ENCODE results near the gene UBASH3A. TPM values are rescaled to one million over a fixed set of nuclear protein-coding genes. Genes with fewer than 3 reads are reported as not detected.
A peak's percentile ranks its signal among the peaks of the same experiment; 100 is the strongest.
"Not testable (repeated sequence)": the region's sequence is repeated elsewhere in the genome, so short reads cannot be mapped to it uniquely, and the experiment has no call there.

Gene UBASH3A
- total RNA-seq, 1 donor from 2014 or later = 0.32 TPM

GRCh38 chr21:42390696-42391095, 13.0 kb upstream of the UBASH3A start:
- no peak for DNase-seq (ENCODE audit: low spot score)

- no peak for DNase-seq (ENCODE audit: low spot score)
These were observed 12.4 kb upstream of the UBASH3A start for GRCh38 chr21:42391297-42391696.

GRCh38 chr21:42392731-42393442, 10.8 kb upstream of the UBASH3A start:
- DNase-seq (ENCODE audit: low spot score) = no peak

- no peak for DNase-seq (ENCODE audit: low spot score)
These were observed 10.2 kb upstream of the UBASH3A start for GRCh38 chr21:42393443-42393950.

- no peak for DNase-seq (ENCODE audit: low spot score)
These were observed 8.4 kb upstream of the UBASH3A start for GRCh38 chr21:42395302-42395701.

GRCh38 chr21:42395905-42396651, 7.6 kb upstream of the UBASH3A start, which contains the start of gene TMPRSS3:
TSS of gene TMPRSS3 (minus strand) at chr21:42396052. CDS start at chr21:42395417, 635 bp downstream.
- no peak for DNase-seq (ENCODE audit: low spot score)

GRCh38 chr21:42396799-42397745, 6.6 kb upstream of the UBASH3A start:
- peak; percentile 65 for DNase-seq (ENCODE audit: low spot score)

GRCh38 chr21:42397746-42398394, 5.8 kb upstream of the UBASH3A start:
- DNase-seq (ENCODE audit: low spot score) = peak; percentile 60

GRCh38 chr21:42398436-42399028, 5.2 kb upstream of the UBASH3A start:
- peak; percentile 47 for DNase-seq (ENCODE audit: low spot score)

GRCh38 chr21:42400525-42400924, 3.2 kb upstream of the UBASH3A start:
- no peak for DNase-seq (ENCODE audit: low spot score)

GRCh38 chr21:42401154-42401553, 2.5 kb upstream of the UBASH3A start:
- DNase-seq (ENCODE audit: low spot score) = no peak

- no peak for DNase-seq (ENCODE audit: low spot score)
These were observed 1.9 kb upstream of the UBASH3A start for GRCh38 chr21:42401820-42402251.

GRCh38 chr21:42404539-42404938, 837 bp downstream of the UBASH3A start:
- peak; percentile 60 for DNase-seq (ENCODE audit: low spot score)

GRCh38 chr21:42405064-42406013, 1.6 kb downstream of the UBASH3A start:
- DNase-seq (ENCODE audit: low spot score) = peak; percentile 43

GRCh38 chr21:42406201-42406621, 2.5 kb downstream of the UBASH3A start:
- DNase-seq (ENCODE audit: low spot score) = peak; percentile 87

- DNase-seq (ENCODE audit: low spot score) = peak; percentile 57
These were observed 3.2 kb downstream of the UBASH3A start for GRCh38 chr21:42406866-42407265.

- peak; percentile 43 for DNase-seq (ENCODE audit: low spot score)
These were observed 3.8 kb downstream of the UBASH3A start for GRCh38 chr21:42407476-42407875.

GRCh38 chr21:42408718-42409117, 5.0 kb downstream of the UBASH3A start:
- DNase-seq (ENCODE audit: low spot score) = not testable (repeated sequence)

GRCh38 chr21:42409366-42409765, 5.7 kb downstream of the UBASH3A start:
- DNase-seq (ENCODE audit: low spot score) = peak; percentile 65
